Fibroblast of lung (primary cell): ENCODE measurements around the gene TOMM70. TPM values are rescaled to one million over a fixed set of nuclear protein-coding genes. Genes with fewer than 3 reads are reported as not detected.

Source experiments
- DNase-seq, 2 donors: peaks; one replicate each; pipeline versions ENCODE4 v3.0.0 to v3.0.0-alpha.2; 2010; ENCODE audit warnings: low read depth in 2 of 2
- H2AFZ ChIP-seq: 2 replicates; pipeline ENCODE4 v1.5.1; 2012; ENCODE audit warnings: low read length, control low read depth, inconsistent platforms
- H3K27ac ChIP-seq: 2 replicates; pipeline ENCODE4 v1.5.1; 2011; ENCODE audit warnings: low read length, control low read depth; ENCODE audit not compliant: insufficient read depth
- H3K27me3 ChIP-seq: 2 replicates; pipeline ENCODE4 v1.5.1; 2011; ENCODE audit warnings: mild to moderate bottlenecking, low read length; ENCODE audit not compliant: control insufficient read depth, insufficient read depth
- H3K36me3 ChIP-seq: 2 replicates; pipeline ENCODE4 v1.5.1; 2011; ENCODE audit warnings: low read length; ENCODE audit not compliant: control insufficient read depth, insufficient read depth
- H3K4me1 ChIP-seq: 2 replicates; pipeline ENCODE4 v1.5.1; 2011; ENCODE audit warnings: low read length; ENCODE audit not compliant: control insufficient read depth, insufficient read depth; ENCODE audit errors: extremely low read depth
- H3K4me2 ChIP-seq: 2 replicates; pipeline ENCODE4 v1.5.1; 2011; ENCODE audit warnings: low read length, control low read depth; ENCODE audit not compliant: insufficient read depth; ENCODE audit errors: extremely low read depth
- H3K4me3 ChIP-seq, 4 experiments: fragments of 200-600 bp in 1 of 4; sonication (generic) in 1 of 4; replicated peaks in 1 of 4; 2 replicates each; pipeline ENCODE4 v1.5.1; 2011 to 2016; ENCODE audit warnings: low read length in 4 of 4, low read depth in 3 of 4, mild to moderate bottlenecking in 3 of 4, control low read depth in 2 of 4, inconsistent platforms in 1 of 4, mixed read lengths in 1 of 4; ENCODE audit not compliant: insufficient read depth in 1 of 4; ENCODE audit errors: control extremely low read depth in 1 of 4
- H3K79me2 ChIP-seq: 2 replicates; pipeline ENCODE4 v1.5.1; 2012; ENCODE audit warnings: mild to moderate bottlenecking, low read length, inconsistent platforms; ENCODE audit not compliant: control insufficient read depth, insufficient read depth
- H3K9ac ChIP-seq: 2 replicates; pipeline ENCODE4 v1.5.1; 2011; ENCODE audit warnings: mild to moderate bottlenecking, low read length, control low read depth; ENCODE audit not compliant: insufficient read depth
- H3K9me3 ChIP-seq: 2 replicates; pipeline ENCODE4 v1.5.1; 2012; ENCODE audit warnings: low read depth, low read length; ENCODE audit not compliant: control insufficient read depth, insufficient read depth
- H4K20me1 ChIP-seq: 2 replicates; pipeline ENCODE4 v1.5.1; 2011; ENCODE audit warnings: low read length; ENCODE audit not compliant: control insufficient read depth, insufficient read depth; ENCODE audit errors: extremely low read depth
- EZH2 ChIP-seq: IDR thresholded peaks from 2 replicates; pipeline ENCODE4 v1.5.1; 2012; ENCODE audit warnings: low read length, control low read depth, mild to moderate bottlenecking; ENCODE audit errors: missing control alignments
- polyA plus RNA-seq, 2 donors: library from polyadenylated mRNA; depleted of rRNA in 1 of 2; stranded (reverse) in 1 of 2; unstranded in 1 of 2; fragments of >200 nt; gene quantifications; 2 replicates each; pipeline ENCODE4 v1.2.1, GENCODE V29; 2011 to 2012; ENCODE audit warnings: missing spikeins in 1 of 2
- total RNA-seq: library from RNA; depleted of rRNA; stranded (reverse); fragments of >200 nt; gene quantifications from 2 replicates; pipeline ENCODE4 v1.2.1, GENCODE V29; 2014
- TF ChIP-seq, protein P1 (sequence below), 2 donors: IDR thresholded peaks in 1 of 2; conservative IDR thresholded peaks in 1 of 2; 1 replicate in 1 of 2; 2 replicates in 1 of 2; pipeline ENCODE4 v1.5.1; 2011 to 2012; ENCODE audit warnings: low read length in 2 of 2, control low read depth in 1 of 2, inconsistent platforms in 1 of 2, low read depth in 1 of 2, mild to moderate bottlenecking in 1 of 2

The TOMM70 gene
- total and polyA plus RNA-seq, 2 donors (not counting 1 experiment from before 2014, with no cell fraction given): 41.8 to 56.1 TPM

DNA sequence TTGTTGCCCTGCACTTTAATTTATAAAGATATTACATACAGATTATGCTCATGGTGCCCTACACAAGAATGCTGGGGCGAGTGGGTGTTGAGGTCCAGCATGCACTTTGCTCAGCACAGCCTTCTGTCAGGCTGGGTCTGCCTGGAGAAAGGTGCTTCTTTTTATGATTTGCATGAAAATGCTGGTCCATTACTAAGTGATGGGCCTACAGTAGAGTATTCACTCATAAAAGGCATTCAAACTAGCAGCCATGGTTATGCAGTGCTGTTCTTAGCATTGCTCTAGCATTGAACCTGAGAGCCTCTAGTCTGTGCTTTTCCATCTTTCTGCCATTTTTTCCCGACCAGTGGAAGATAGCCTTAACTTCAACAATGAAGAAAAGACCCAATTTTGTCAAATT lies 12.7 kb upstream of the TOMM70 start:
- Histone ChIP-seq H2AFZ (no peak overlapping the region), H3K9me3 (no peaks in the 10 kb centered on the region), H3K4me3 (no peak overlapping the region), H3K79me2 (no peaks in the 10 kb centered on the region), H3K36me3 (no peaks in the 10 kb centered on the region), H3K27ac (no peak overlapping the region), H3K4me2 (no peak overlapping the region), H3K4me1 (no peaks in the 10 kb centered on the region), H3K27me3 (no peaks in the 10 kb centered on the region), H4K20me1 (no peaks in the 10 kb centered on the region), H3K9ac (no peak overlapping the region)
- TF ChIP-seq, protein P1, sequence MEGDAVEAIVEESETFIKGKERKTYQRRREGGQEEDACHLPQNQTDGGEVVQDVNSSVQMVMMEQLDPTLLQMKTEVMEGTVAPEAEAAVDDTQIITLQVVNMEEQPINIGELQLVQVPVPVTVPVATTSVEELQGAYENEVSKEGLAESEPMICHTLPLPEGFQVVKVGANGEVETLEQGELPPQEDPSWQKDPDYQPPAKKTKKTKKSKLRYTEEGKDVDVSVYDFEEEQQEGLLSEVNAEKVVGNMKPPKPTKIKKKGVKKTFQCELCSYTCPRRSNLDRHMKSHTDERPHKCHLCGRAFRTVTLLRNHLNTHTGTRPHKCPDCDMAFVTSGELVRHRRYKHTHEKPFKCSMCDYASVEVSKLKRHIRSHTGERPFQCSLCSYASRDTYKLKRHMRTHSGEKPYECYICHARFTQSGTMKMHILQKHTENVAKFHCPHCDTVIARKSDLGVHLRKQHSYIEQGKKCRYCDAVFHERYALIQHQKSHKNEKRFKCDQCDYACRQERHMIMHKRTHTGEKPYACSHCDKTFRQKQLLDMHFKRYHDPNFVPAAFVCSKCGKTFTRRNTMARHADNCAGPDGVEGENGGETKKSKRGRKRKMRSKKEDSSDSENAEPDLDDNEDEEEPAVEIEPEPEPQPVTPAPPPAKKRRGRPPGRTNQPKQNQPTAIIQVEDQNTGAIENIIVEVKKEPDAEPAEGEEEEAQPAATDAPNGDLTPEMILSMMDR (conservative IDR thresholded peaks at IDR 0.05 in 1 of 2, IDR thresholded peaks at IDR 0.05 in 1 of 2; ENCODE audit: low read depth in 1 of 2, low read length in 2 of 2): no peak
- no peak for TF ChIP-seq EZH2
- DNase-seq: no peak

DNA sequence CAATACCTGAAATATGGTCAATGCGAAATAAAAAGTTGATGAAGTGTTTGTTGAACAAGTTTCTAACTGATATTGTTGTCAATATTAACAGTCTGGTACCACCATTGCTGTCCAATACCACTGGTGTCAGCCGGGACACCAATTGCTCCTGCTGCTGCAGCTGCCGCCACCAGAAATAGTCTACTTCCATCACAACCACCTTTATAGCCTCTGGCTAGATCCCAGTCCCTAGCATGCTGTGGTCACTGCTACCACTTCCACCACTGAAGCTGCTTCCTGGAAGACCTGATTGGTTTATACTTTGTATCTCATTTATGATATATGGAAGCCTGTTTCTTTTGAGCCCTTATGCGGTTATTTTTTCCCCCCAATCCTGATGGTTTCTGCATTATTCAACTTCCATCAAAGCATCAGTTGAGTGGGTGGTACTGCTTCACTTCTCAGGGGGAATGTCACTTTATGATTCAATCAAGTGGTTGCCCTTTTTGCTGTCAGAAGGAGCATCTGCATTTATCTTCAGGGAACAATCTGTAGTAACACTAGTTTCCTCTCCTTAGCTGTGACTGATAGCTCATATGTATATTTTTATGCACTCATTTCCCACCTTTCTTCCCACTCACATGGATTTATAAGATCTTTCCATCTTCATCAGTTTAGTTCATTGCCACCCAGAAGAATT lies 12.2 kb upstream of the TOMM70 start:
- H3K4me1 ChIP-seq: no peaks in the 10 kb centered on the region
- no peaks in the 10 kb centered on the region for H3K27me3 ChIP-seq
- no peaks in the 10 kb centered on the region for H3K9me3 ChIP-seq
- H3K27ac ChIP-seq: no peak overlapping the region
- DNase-seq: no peak
- TF ChIP-seq, protein P1 (conservative IDR thresholded peaks at IDR 0.05 in 1 of 2, IDR thresholded peaks at IDR 0.05 in 1 of 2; ENCODE audit: low read depth in 1 of 2, low read length in 2 of 2): no peak
- TF ChIP-seq EZH2: no peak
- H3K9ac ChIP-seq: no peak overlapping the region
- no peaks in the 10 kb centered on the region for H4K20me1 ChIP-seq
- H3K4me2 ChIP-seq: no peak overlapping the region
- H3K4me3 ChIP-seq: no peak overlapping the region
- peaks cover 2% of the 10 kb centered on the region for H3K79me2 ChIP-seq
- no peaks in the 10 kb centered on the region for H3K36me3 ChIP-seq
- H2AFZ ChIP-seq: no peak overlapping the region

DNA sequence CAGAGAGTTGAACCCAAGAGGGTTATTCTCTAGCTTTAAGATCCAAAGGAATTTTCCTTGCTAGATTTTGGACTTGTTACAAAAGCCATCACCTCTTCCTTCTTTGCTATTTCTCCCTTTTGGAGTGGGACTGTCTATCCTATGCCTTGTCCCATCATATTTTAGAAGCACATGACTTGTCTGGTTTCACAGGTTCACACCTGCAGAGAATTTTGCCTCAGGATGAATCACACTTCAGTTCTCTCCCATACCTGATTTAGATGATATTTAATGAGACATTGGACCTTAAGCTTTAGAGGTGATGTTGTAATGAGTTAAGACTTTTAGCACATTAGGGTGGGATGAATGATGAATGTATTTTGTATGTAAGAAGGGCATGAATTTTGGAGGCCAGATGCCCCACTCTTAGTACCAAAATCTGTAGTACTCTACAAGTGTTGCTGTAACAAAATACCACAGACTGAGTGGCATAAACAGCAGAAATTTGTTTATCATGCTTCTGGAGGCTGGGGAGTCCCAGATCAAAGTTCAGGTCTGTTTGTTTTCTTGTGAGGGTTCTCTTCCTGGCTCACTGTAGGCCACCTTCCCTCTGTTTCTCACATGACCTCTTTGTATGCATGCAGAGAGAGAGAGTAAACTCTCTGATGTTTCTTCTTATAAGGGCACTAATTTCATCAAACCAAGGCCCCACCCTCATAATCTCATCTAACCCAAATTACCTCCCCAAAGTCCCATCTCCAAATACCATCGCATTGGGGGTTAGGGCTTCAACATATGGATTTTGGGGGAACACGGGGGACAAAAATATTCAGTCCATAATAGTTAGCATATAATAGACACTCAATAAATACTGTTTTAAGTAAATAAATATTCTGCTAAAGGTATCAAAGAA lies 10.4 kb upstream of the TOMM70 start:
- Histone ChIP-seq H3K4me3 (no peak overlapping the region), H3K79me2 (peaks cover 2% of the 10 kb centered on the region), H2AFZ (no peak overlapping the region), H3K4me1 (no peaks in the 10 kb centered on the region), H3K27ac (no peak overlapping the region), H3K9ac (no peak overlapping the region), H4K20me1 (no peaks in the 10 kb centered on the region), H3K27me3 (no peaks in the 10 kb centered on the region), H3K4me2 (no peak overlapping the region), H3K9me3 (no peaks in the 10 kb centered on the region), H3K36me3 (no peaks in the 10 kb centered on the region)
- DNase-seq: no peak
- no peak for TF ChIP-seq EZH2
- TF ChIP-seq, protein P1 (conservative IDR thresholded peaks at IDR 0.05 in 1 of 2, IDR thresholded peaks at IDR 0.05 in 1 of 2; ENCODE audit: low read depth in 1 of 2, low read length in 2 of 2): no peak
